HepG2 (cell line): ENCODE measurements around the gene MACROD2. TPM values are rescaled to one million over a fixed set of nuclear protein-coding genes. Genes with fewer than 3 reads are reported as not detected.
A peak's percentile ranks its signal among the peaks of the same experiment; 100 is the strongest.

Source experiments
- DPF2 ChIP-seq: sonication (generic); formaldehyde crosslinking; IDR thresholded peaks from 2 replicates; pipeline ENCODE4 v1.4.0; 2020; ENCODE audit warnings: mild to moderate bottlenecking, low read depth, missing genetic modification reagents, borderline replicate concordance
- FOXP1 ChIP-seq, 2 experiments: fragments of 450-650 bp in 1 of 2; IDR thresholded peaks; 2 replicates each; pipeline ENCODE4 v1.6.1; 2017 to 2018; ENCODE audit warnings: antibody characterized with exemption in 1 of 2
- NR0B2 ChIP-seq: sonication (generic); formaldehyde crosslinking; IDR thresholded peaks from 2 replicates; pipeline ENCODE4 v1.4.0; 2020; ENCODE audit warnings: mild to moderate bottlenecking, missing genetic modification reagents
- TSC22D2 ChIP-seq: sonication (generic); formaldehyde crosslinking; IDR thresholded peaks from 2 replicates; pipeline ENCODE4 v1.5.1; 2020; ENCODE audit warnings: missing genetic modification reagents, mild to moderate bottlenecking, borderline replicate concordance
- ZBTB40 ChIP-seq, 2 experiments: fragments of 450-650 bp in 1 of 2; sonication (generic) in 1 of 2; formaldehyde crosslinking in 1 of 2; IDR thresholded peaks; 2 replicates each; pipeline versions ENCODE4 v1.6.1 to v1.8.0; 2016 to 2022; ENCODE audit warnings: antibody characterized with exemption in 1 of 2, mild to moderate bottlenecking in 1 of 2, missing genetic modification reagents in 1 of 2
- ZGPAT ChIP-seq: IDR thresholded peaks from 2 replicates; pipeline ENCODE4 v1.6.1; 2016; ENCODE audit warnings: mild to moderate bottlenecking
- ZNF326 ChIP-seq: sonication (generic); formaldehyde crosslinking; IDR thresholded peaks from 2 replicates; pipeline ENCODE4 v1.4.0; 2020; ENCODE audit warnings: missing genetic modification reagents, borderline replicate concordance
- ZNF704 ChIP-seq: sonication (generic); formaldehyde crosslinking; IDR thresholded peaks from 2 replicates; pipeline ENCODE4 v1.8.1; 2023; ENCODE audit warnings: mild to moderate bottlenecking, inconsistent platforms, moderate library complexity, missing genetic modification reagents, borderline replicate concordance
- polyA plus RNA-seq, 8 experiments: library from polyadenylated mRNA; depleted of rRNA in 3 of 8; stranded (reverse) in 7 of 8; unstranded in 1 of 8; fragments of >200 nt; fragmentation: Illumina TruSeq in 4 of 8; extraction: Trizol in 4 of 8; gene quantifications; 2 replicates each; pipeline versions ENCODE4 v1.2.1 to v1.2.3, GENCODE V29; 2011 to 2016; ENCODE audit warnings: low read depth in 4 of 8, missing spikeins in 1 of 8, mixed read lengths in 1 of 8; ENCODE audit not compliant: insufficient read depth in 1 of 8
- total RNA-seq, 5 experiments: library from RNA; depleted of rRNA; stranded (reverse); fragments of >200 nt; fragmentation: Illumina TruSeq; extraction: Trizol; gene quantifications; 2 replicates each; pipeline ENCODE4 v1.2.3, GENCODE V29; 2016; ENCODE audit warnings: low read depth in 1 of 5
- TF ChIP-seq, protein P1 (sequence below): sonication (generic); formaldehyde crosslinking; IDR thresholded peaks from 2 replicates; pipeline ENCODE4 v1.5.0; 2020; ENCODE audit warnings: mild to moderate bottlenecking, missing genetic modification reagents

Gene MACROD2
- total and polyA plus RNA-seq, 2 of the 13 experiments (the other 11 are each of a cell fraction or from before 2014, with no cell fraction given) = 0.13 to 0.51 TPM

- TF ChIP-seq NR0B2 (CRISPR knock-in tag) (no peak), ZNF704 (CRISPR knock-in tag) (no peak), ZNF326 (no peak), DPF2 (peak; percentile 96), ZGPAT (peak; percentile 99), FOXP1 (IDR thresholded peaks at IDR 0.05) (peak; percentile 77), FOXP1 (CRISPR knock-in tag; IDR thresholded peaks at IDR 0.05) (peak; percentile 98), TSC22D2 (peak; percentile 91; the same call in 1 of the 2 replicates), ZBTB40 (IDR thresholded peaks at IDR 0.05) (no peak), ZBTB40 (CRISPR knock-in tag; IDR thresholded peaks at IDR 0.05) (peak; percentile 77; the same call in 1 of the 2 replicates)
- TF ChIP-seq, protein P1, sequence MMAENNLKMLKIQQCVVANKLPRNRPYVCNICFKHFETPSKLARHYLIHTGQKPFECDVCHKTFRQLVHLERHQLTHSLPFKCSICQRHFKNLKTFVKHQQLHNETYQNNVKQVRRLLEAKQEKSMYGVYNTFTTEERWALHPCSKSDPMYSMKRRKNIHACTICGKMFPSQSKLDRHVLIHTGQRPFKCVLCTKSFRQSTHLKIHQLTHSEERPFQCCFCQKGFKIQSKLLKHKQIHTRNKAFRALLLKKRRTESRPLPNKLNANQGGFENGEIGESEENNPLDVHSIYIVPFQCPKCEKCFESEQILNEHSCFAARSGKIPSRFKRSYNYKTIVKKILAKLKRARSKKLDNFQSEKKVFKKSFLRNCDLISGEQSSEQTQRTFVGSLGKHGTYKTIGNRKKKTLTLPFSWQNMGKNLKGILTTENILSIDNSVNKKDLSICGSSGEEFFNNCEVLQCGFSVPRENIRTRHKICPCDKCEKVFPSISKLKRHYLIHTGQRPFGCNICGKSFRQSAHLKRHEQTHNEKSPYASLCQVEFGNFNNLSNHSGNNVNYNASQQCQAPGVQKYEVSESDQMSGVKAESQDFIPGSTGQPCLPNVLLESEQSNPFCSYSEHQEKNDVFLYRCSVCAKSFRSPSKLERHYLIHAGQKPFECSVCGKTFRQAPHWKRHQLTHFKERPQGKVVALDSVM (CRISPR knock-in tag) = no peak
Measured at GRCh38 chr20:14984768-14985622, 989.7 kb downstream of the MACROD2 start (continued).
